ENCODE measurements around the gene FBN3.

DNA sequence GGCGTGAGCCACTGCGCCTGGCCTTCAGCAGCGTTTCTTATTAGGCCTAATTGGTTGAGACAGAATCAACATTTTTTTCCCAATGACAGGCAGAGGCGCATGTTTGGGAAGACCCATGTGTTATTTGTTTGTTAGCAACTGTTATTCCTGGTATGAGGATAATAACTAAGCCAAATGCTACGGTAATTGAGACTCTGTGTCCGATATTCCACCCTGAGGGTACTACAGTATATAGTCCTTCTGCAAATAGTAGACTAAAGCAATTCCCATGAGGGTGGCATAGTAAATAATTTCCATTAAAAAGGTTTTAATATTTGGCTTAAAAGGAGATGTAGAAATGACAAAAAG lies 115.2 kb downstream of the FBN3 start:
- TF ChIP-seq CTCF (IDR thresholded peaks at IDR 0.05 in 4 of 5, conservative IDR thresholded peaks at IDR 0.05 in 1 of 5) = no peak
- no peak for TF ChIP-seq POLR2A (IDR thresholded peaks at IDR 0.05)

Measured in gastrocnemius medialis (tissue), 4 donors.